GM12875 (cell line): ENCODE measurements around the gene PTPN3.

Source experiments
- H3K4me3 ChIP-seq: one replicate; pipeline ENCODE4 v1.5.1; 2011; ENCODE audit warnings: low read depth, low read length, control low read depth
- TF ChIP-seq, protein P1 (sequence below): IDR thresholded peaks from 2 replicates; pipeline ENCODE4 v1.5.1; 2011; ENCODE audit warnings: low read depth, mild to moderate bottlenecking, control low read depth, inconsistent platforms, low read length, moderate library complexity, borderline replicate concordance; ENCODE audit not compliant: insufficient read depth

The PTPN3 gene

DNA sequence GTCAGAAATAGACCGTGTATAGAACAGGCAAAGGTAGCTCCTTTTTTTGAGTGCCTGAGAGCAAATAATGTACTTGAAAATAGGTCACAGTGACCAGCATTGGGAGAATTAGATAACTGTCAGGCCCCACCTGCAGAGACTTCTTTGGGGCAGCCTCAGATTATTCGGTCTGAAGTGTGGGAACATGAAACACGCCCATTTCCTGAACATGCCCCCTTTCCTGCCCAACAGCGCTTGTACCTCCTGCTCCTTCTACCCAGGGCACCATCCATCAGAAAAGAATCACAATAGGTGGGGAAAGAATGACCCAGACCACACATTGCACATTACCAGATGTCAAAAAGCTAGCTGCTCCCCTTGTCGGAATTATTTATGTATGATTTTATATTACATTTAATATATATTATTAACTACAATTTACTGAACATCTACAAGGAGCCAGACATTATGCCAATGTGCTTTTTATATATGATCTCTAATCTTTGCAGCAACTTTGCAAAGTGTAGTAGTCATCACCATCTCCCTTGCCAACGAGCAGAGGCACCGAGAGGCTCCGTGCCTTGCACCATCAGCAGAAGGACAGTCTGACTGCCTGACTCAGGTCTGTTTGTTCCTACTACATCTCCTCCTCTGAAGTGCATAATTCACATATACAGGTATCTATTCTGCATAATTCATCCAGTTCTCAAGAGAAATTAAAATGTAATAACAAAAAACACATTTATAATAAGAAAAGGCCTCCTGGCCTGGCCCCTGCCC, 39.5 kb downstream of the PTPN3 start:
- TF ChIP-seq, protein P1, sequence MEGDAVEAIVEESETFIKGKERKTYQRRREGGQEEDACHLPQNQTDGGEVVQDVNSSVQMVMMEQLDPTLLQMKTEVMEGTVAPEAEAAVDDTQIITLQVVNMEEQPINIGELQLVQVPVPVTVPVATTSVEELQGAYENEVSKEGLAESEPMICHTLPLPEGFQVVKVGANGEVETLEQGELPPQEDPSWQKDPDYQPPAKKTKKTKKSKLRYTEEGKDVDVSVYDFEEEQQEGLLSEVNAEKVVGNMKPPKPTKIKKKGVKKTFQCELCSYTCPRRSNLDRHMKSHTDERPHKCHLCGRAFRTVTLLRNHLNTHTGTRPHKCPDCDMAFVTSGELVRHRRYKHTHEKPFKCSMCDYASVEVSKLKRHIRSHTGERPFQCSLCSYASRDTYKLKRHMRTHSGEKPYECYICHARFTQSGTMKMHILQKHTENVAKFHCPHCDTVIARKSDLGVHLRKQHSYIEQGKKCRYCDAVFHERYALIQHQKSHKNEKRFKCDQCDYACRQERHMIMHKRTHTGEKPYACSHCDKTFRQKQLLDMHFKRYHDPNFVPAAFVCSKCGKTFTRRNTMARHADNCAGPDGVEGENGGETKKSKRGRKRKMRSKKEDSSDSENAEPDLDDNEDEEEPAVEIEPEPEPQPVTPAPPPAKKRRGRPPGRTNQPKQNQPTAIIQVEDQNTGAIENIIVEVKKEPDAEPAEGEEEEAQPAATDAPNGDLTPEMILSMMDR, result no peak
- H3K4me3 ChIP-seq, result no peak overlapping the region

DNA sequence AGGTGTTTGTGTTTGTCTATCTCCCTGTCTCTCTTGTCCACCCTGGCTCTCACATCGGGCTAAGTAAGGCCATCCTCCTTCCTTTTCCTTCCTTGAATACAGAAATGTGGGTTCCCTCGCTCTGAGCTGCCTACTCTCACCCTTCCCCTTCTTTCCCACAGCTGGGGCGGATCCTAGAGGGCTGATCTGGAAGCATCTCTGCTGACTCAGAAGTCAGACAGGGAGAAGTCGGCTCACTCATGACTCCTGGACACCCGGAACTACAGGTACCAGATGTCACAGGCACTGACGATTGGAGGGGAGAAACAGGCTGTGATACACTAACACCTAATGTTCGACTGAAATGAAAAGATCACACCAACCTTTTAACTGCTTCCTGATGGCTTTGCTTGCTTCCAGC, 41.3 kb downstream of the PTPN3 start:
- TF ChIP-seq, protein P1, result no peak
- H3K4me3 ChIP-seq, result no peak overlapping the region

DNA sequence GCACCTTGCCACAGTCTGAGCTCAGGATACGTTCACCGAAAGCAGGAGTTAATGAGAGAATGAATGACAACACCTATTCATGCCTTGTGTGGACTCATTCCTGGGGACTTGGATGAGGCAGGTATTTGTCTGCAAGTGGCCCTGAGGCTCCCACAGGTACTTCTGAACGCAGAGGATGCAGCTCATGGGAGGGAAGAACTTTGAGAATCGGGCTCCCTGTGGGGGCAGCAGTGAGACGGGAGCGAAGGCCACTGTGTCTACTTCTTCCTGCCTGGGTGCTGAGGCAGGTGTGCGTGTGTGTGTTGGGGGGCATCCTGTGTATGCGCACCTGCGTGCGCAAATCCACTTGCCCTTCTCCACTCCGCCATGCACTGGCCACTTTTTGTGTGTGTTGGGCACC, 42.2 kb downstream of the PTPN3 start:
- no peak overlapping the region for H3K4me3 ChIP-seq
- TF ChIP-seq, protein P1, result peak; percentile 44

DNA sequence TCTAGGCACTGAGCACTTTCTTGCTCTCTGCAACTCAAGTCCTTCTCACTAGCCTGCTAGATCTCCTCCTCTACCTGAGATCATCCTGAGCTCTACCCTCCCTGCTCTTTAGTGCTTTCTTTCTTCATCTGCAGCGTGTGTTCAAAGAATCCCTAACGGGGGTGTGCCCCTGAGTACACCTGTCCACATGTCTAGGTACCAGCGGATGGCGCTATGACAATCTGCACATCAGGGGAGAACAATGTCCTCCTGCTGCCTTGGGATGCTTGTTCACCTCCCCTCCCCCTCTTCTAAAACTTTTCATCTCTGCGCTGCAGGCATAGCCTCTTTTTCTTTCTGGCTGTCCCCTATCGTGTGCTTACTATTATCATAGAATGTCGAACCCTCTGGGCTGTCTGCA, 42.7 kb downstream of the PTPN3 start:
- TF ChIP-seq, protein P1, result no peak
- H3K4me3 ChIP-seq, result no peak overlapping the region

DNA sequence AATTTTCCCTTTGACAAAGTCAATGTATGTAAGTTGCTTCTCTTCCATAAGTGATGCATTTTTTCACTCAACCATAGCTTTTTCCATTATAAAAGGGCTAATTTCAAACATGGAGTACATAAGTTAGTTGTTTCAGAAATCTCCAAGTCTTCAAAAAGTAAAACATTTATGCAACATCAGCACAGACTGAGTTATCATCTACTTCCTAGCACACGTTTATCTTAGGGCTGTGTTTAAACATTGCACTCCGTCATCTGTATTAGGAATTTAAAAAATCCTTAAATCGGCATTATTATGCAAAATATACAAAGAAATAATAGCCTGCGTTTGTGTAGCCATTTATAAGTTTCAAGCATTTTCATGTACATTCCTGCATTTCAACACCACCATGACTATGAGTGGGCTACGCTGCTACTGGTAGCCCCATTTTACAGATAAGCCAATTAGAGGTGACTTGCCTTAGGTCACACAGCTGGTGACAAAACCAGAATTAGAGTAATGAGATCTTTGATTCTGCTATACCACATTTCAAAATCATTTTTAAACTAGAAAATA, 43.4 kb downstream of the PTPN3 start:
- TF ChIP-seq, protein P1, result no peak
- H3K4me3 ChIP-seq, result no peak overlapping the region

DNA sequence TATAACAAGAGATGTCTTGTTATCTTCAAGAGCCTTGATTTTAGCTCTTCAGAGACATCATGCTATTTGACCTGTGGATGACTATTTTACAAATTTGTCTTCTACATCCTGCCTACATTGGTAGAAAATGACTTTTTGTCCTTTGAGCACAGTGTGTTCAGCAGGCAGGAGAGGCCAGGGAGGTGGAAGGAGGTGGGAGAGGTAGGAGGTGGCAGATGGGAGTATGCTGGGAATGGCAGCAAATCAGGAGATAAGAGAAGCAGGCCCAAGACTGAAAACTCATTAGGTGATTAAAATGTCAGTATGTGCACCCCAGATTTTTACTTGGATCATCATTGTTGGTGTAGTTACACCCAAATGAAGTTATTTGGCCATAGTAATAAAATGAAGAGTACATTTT, 44.1 kb downstream of the PTPN3 start:
- no peak overlapping the region for H3K4me3 ChIP-seq

DNA sequence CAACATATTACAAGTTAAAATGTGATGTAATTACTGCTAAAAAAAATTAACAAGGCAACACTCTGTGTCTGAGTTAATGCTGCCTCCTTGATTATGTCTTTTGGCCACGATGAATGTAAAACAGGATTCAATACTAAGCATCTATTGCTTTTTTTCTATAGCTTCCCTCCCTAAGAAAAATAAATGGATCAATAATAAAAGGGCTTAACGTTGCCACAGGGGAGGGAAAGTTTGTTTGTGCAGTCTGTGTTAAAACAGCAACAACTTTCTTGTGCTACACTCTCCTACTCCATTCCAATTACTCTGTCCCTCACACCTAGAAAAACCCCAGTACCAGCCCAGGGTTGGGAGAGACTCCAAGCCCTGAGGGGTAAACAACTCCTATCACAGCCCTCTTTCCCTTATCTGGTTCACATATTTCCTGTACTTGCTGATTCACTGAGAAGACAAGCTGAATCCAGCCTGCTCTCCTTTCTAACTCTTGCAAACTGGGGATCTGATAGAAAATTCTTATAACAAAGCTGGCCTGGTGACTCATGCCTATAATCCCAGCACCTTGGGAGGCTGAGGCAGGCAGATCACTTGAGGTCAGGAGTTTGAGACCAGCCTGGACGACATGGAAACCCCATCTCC, 44.8 kb downstream of the PTPN3 start:
- TF ChIP-seq, protein P1, result no peak
- H3K4me3 ChIP-seq, result no peak overlapping the region

More for the DNA sequence above, 44.1 kb downstream of the PTPN3 start:
- TF ChIP-seq, protein P1, result no peak
